GM19467 (cell line): ENCODE results near the gene FGF14.
A peak's percentile ranks its signal among the peaks of the same experiment; 100 is the strongest.

ENCODE experiments used
- ATAC-seq: cut with Tn5 transposase; IDR thresholded peaks from one replicate; pipeline ENCODE4 v1.9.1; 2021; ENCODE audit warnings: mild to moderate bottlenecking, moderate library complexity; ENCODE audit not compliant: unreplicated experiment

The FGF14 gene

DNA sequence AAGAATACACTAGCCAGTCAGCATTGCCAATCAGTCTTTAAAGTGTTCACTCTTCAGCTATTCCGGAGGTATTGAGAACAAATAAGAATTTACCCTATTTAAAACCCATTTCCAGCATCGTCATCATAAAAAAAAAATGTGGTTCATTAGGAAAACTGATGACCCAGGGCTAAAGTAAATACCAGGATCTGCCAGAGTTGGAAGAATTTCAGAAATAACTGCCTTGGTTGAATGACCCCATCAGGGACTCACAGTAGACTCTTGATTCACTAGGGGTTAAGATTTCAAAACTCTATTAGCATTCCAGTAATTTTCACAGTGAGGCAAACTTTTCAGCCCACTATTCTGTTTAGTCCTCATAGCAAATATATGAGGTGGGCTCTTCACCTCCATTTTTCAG is 572.4 kb downstream of the FGF14 start:
- ATAC-seq: no peak

DNA sequence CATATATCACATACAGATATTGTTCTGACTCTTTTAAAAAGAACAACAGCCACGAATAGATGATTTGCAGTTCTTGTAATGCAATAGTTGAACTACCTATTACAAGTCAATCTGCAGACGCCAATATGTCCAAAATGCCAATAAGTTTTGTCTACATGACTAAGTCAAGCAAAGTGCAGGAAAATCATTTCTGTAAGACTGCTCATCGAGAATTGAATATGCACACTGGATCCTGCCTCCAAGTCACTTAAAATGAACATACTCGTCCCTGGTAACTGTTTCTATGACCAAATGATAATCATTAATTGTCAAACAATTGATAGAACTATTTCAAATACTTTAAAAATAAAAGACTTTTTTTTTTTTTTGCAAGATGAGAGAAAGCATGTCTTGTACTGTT is 573.7 kb downstream of the FGF14 start:
- ATAC-seq: no peak

DNA sequence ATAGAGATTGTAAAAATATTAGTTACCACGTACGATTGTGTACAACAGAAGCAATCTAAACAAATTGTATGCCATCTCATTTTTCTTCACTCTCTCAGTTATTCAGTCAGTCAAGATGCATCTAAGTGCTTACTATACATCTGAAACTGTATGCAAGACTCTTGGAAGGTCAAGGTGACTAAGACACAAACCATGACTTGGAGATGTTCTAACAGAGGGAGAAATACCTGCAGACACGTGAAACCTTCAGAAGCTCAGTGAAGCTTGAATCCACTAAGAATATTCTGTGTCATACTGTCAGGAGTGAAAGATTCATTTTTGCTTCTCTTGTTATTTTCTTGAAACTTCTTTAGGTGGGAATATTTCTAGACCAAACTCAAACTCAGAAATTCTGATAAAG is 584.0 kb downstream of the FGF14 start:
- no peak for ATAC-seq

DNA sequence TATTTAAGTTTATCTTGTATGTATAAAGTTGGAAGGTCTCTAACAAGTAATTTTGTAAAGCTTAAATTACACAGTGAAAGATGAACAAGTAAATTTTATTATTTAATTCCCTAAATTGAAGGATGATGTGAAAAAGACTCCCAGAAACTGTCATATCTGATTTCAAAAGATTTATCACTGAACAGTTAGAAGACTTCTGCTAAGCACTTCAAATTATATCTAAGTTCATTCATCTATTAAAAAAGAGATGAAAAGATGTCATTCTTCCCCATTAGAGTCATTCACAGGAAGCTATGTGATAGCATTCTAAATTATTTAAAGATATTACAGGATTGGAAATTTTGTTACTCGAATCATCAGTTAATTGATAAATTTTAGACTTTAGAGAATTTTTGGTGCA is 590.0 kb downstream of the FGF14 start:
- ATAC-seq: no peak

DNA sequence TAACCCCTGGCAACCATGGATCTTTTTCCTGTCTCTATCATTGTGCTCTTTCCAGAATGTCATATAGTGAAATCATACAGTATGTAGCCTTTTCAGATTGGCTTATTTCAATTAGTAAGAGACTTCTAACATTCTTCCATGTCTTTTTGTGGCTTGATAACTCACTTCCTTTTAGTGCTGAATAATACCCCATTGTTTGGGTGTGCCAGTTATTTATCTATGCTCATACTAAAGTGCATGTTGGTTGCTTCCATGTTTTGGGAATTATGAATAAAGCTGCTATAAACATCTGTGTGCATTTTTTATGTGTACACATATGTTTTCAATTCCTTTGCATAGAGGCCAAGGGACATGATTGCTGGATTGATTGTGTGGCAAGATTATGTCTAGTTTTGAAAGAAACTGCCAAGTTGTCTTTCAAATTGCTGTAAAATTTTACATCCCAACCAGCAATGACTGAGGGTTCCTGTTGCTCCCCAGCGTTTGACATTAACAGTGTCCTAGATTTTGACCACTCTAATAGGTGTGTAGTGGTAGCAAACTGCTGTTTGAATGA is 590.5 kb downstream of the FGF14 start:
- ATAC-seq: no peak

DNA sequence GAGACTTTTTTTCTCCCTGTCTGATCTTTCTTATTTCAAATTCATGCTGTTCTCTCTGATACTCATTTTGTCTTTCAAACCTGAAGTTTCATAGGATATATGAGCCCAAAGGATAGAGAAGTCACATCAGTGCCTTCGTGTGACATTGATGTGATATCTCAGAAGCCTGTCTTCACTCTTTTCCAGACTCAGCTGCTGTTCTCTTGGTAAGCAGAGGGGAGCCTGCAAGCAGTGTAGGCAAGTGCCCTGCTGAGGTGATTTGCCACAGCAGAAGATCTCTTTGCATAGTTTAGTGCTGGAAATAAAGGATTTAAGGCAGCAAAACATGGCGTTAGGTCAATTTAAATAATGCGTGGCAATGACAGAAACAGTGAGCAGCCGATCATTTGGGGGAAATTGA is 602.7 kb downstream of the FGF14 start:
- ATAC-seq: no peak

DNA sequence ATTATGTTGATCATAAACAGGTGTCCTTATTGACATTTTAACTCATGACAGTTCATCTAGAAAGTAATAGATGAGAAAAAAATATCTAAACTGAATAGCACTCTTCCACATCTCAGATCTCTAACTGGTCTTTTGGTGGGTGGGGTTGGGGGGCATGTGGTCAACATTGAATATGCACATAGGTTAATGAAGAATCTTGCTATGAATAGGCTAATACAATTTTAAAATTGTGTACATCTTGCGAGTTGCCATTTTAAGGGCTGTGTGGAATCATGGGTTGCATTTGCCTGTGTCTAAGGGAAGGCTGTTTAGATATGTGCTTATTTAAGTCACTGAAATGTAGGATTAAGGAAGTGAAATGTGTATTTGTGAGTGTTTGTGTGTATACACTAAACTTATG is 603.4 kb downstream of the FGF14 start:
- no peak for ATAC-seq

DNA sequence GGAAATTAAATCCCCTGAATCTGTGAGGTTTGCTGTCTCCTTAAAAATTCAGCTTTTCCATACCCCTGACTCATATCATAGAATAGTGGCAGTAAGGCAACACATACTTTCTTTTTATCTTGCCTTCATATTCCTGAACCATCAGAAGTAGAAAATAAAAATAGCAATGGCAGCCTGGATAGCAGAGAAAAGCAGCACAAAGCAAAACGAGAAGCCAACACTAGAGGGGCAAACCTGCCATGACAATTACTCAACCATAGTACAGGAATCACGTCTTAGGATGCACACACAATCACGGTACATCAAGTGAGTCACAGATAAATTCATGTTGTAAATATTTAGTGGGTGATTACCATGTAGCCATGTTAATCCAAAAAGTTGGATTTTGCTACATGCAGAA is 606.4 kb downstream of the FGF14 start:
- ATAC-seq: no peak

DNA sequence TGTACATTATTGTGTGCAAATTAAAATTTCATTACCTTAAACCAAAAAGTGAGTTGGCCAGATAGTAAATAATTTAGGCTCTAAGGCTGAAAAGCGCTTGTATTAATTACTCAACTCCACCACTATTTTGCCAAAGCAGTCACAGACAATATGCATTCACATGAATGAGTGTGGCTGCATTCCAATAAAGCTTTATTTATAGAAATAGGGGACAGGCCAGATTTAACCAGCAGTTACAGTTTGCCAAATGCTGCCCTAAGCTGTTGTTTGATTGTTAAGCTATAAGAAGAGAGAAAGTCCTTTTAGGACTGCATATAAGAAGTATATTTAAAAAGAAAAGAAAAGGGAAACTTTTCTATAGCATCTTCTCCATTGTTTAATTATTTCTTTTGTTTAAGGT is 606.8 kb downstream of the FGF14 start:
- no peak for ATAC-seq

DNA sequence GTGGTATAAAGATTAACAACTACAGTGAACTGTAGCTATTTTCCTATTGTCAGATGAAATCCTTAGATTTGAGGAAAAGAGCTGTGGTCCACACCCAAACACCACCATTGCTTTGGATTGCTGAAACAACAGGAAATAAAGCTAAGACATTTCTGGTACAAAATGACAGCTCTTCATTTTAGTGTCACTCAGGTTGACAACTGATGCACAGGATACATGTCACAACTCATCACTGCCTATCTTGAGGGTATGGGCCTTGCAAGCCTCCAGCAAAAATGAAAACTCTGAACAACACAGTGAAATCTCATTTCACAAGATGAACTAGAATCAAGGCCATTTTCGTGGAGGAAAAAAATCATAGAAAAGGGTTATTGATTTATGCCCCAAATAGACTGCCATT is 609.7 kb downstream of the FGF14 start:
- no peak for ATAC-seq

DNA sequence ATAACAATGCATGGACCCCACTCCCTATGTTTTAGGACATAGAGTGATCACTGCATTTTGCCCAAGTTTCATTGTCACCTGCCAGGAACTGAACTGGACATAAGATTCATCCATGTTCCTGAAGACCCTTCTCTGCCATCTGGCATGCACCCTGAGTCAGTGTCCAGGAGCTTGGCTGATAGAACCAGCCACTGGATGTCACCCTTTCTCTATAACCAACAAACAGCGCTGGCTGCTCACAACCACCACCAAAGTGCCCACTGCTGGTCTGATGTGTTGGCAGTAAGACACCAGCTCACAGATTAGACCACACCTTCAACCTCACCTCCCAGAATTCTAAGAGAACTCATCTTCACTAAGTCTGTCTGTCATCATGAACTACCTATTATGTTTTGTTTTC is 616.0 kb downstream of the FGF14 start:
- ATAC-seq: no peak

DNA sequence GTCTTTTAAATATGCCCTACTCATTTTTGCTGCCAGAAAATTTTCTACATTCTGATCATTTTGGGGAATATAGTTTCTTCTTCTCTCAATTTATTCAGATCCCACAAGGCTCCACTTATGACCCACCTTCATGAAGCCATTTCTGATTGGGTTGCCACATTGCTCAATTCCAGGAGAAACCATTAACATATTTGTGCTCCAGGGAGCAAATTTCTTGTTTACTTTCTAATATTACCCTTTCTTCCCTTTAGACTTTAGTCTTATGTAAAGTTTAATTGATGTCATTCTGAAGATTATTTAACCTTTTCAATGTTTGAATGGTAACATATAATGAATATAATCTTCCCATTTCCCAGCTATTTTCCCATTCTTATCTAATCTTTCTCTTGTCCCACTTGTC is 617.5 kb downstream of the FGF14 start:
- no peak for ATAC-seq

DNA sequence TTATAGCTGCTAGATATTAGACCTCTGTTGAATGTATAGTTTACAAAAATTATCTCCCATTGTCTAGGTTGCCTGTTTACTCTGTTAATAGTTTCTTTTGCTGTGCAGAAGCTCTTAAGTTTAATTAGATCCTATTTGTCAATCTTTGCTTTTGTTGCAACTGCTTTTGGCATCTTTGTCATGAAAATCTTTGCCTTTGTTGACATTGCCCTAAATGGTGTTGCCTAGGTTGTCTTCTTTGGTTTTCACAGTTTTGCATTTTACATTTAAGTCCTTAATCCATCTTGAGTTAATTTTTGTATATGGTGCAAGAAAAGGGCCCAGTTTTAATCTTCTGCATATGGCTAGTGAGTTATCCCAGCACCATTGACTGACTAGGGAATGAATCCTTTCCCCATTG is 618.3 kb downstream of the FGF14 start:
- ATAC-seq: no peak

DNA sequence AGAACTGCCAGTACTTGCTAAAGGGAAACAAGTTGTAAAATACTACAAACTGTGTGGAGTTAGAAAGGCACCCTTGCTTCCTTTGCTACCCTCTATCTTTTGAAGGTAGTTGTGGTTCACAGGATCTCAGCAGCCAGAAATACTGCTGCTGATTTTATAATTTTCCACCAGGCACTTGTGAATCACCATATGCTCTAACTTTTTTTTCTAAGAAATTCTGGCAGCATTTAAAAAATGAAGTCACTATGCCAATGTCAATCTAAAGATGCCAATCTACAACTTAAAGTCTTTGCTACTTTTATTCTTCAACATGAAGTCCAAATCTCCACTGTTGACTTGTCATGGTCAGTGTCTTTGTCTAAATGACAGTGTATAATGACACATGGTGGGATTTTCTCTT is 621.6 kb downstream of the FGF14 start:
- ATAC-seq: no peak

DNA sequence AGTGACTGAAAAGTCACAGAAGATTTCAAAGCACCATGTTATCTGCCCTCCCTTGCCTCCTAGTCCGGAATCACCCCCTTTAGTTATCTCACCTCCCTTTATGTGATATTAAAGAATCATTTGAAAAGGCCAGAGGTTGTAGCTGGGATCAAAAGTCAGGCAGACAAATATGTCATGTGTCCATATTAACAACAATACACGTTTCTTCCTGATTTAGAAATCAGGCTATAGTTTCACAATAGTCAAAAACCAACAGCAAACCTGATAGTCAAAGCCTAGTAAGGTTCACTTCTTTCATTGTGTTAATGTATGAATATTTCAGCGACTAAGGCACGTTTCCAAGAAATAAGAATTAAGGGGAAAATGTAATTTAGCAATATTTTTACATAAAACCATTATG is 622.7 kb downstream of the FGF14 start:
- no peak for ATAC-seq

DNA sequence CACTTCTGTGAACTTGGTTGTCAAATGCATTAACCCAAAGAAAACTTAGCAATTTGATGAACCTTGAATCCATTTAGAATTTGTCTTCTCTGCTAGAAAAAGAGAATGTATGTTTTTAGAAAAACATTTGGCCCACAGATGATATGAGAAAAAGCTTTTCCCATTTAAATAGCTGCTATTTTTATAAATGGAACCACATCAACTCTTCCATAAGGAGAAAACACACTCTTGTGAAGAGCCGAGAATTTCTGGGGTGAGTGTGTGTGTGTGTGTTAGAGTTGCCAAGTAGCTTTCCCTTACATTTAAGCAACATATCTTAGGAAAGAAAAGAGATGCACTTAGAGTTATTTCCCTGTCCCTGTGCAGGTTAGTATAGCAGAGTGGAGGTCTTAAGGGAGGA is 626.6 kb downstream of the FGF14 start:
- ATAC-seq: no peak

DNA sequence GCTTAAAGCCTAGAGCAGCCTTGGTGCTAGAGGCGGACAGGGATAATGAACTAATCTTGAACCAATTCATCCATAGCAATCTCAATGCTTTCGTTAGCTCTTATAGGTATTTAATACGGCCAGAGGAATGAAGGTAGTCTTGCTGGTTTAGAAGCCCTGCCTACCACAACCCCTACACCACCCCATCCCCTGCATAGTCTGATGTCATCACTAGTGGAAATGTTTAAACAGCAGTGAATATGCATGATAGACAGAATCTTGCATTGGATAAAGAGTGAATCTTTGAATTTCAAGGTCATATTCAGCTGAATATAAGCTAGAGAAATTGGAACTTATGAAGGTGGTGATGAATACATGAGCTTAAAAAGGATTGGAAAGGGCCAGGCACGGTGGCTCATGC is 627.5 kb downstream of the FGF14 start:
- no peak for ATAC-seq

DNA sequence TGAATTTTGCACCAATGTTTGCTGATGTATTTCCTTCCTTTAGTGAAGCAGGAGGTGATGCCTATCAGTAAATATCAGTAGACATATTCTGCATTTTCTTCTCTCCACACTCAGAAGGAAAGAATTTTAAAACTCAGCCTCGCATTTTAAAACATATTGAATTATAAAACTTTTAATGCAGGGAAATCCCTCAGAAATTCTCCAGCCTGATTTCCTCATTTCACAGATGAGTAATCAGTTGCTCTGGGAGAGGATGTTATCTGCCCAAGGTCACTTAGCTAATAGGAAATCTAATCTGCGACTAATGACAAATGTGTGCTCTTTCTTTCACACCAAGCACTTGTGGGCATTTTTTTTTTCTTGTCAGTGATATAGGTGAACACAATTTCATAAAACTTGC is 628.8 kb downstream of the FGF14 start:
- ATAC-seq: no peak

DNA sequence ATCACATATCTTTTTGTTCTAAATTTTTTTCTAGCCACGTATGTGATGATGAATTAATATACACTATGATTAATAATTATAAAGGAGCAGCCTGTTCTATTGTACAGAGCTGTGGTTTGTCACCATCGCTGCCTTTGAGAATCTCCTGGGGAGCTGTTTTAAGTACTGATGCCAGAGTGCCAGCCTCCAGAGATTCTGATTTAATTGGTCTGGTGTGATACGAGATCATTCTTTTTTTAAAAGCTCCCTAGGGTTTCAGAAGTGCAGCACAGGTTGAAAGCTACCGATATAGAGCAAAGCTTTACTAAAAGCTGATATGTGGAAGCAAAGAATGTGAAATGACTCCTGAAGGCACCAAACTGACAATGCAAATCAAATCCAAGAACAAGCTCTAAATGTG is 634.7 kb downstream of the FGF14 start:
- ATAC-seq: no peak

DNA sequence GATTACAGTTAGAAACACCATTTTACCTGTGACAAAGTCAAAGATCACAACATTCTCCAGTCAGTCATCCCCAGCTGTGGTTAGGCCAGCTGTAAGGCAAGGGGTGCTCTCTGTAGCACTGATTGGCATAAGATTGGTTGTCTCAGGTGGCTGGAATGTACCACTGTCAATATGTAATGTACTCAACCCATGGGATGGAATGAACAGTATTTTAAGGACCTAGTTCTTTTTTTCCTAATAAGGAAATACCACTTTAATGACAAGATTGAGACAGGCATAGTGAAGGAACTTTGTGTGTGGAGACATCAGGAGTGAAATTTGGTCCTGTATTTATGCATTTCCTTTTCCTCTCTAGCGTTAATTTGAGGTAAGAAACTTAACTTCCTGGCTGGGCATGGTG is 638.7 kb downstream of the FGF14 start:
- no peak for ATAC-seq

DNA sequence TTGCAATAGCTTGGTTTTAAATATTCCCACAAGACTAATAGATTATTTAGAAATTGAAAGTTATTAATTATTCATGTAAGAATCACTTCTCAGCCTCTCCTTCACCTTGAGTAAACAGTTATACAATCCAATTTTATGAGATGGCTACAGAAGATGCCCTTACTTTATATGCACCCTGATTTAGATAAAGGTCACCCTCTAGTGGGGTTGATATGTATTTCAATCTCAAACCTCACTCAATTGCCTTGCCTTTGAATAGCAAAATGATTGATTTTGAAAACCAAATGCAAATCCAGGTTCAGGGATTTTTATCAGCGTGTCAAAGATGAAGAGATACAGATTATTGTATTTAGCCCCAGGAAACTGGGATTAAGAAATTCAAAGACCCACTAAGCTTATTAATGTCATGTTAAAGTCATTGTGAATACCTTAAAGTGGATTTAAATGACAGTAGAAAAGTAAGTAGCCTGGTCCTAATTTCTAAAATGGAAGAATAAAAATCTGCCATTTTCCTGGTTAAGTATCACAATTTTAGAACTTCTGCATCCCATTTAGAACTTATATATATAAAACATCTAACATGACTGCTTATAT is 644.3 kb downstream of the FGF14 start:
- peak; percentile 87 for ATAC-seq

DNA sequence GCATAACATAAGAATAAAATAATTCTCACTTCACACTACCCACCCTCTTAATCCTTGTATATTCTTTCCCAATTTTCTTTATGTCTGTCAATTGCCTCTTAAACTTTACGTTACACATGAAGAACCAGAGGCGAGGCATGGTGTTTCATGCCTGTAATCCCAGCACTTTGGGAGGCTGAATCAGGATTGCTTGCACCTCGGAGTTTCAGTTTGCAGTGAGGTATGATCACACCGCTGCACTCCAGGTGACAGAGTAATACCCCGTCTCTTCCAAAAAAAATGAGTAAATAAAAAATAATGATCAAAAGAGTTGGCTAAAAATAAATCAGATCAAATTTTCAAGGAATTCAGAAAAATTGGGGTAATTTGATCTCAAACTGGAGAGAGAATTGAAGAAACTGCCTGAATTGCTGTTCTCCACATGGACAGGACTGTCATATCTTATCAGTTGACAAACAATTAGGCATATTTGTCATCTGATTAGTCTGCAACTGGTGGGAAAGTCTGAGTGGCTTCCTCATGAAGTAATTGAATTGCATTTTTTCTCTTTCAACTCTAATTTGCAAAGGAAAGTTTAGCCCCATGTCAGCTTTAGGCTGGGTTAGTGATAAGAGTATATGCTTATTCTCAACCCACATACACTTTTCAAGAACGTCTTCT is 646.5 kb downstream of the FGF14 start:
- no peak for ATAC-seq

DNA sequence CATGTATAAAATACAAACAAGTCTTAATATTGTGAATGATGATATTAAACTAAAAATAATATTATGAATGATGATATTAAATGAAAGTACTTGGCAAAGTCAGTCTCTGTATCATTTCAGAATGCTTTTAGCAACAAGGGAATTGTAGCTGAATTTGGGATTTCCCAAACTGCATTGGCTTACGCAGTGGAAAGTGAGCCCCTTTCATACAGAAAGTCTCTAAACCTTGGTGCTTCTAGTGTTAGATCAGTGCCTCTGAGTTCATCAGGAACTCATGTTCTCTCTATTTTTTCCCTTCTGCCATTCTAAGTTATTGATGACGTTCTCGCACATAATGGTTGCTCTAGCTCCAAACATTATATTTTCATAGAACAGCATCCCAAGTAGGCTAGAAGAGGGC is 649.4 kb downstream of the FGF14 start:
- ATAC-seq: no peak
